ENCODE measurements around the gene LRTM1.

Gene LRTM1

DNA sequence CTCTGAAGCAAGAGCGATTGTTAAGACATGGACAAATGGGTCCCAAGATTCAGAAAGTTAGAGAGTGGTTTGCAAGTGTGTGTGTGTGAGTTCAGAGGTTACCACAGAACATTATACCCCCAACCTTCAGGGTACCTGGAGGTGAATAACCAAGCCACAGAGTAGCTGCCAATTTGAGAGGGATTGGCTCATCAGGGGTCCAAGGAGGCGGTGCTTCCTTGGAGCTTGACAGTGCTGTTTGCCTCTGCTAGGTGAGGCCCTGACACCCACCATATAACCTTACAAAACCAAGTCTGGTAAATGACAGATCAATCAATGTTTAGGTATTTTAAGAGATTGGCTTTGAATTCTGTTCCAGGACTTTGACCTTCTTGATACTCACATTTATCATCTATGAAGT lies 35.7 kb downstream of the LRTM1 start:
- no peak for DNase-seq (ENCODE audit: low read depth in 3 of 3)

DNA sequence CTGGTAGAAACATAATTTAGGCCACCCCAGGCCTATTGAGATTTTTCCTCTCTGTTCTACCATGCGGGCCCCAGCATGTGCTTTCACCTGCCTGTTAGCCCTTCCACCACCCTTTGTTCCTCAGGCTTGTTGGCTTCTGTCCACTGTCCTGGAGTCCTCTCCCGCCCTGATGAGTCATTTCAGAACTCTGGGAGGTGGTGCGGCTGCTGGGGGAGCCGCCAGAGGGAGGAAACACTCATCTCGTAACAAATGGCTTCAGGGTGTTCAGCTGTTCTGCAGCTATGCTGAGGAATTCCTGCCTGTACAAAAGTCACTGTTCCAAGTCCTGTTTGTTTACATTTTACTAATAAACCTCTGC lies 36.3 kb downstream of the LRTM1 start:
- no peak for DNase-seq (ENCODE audit: low read depth in 3 of 3)

DNA sequence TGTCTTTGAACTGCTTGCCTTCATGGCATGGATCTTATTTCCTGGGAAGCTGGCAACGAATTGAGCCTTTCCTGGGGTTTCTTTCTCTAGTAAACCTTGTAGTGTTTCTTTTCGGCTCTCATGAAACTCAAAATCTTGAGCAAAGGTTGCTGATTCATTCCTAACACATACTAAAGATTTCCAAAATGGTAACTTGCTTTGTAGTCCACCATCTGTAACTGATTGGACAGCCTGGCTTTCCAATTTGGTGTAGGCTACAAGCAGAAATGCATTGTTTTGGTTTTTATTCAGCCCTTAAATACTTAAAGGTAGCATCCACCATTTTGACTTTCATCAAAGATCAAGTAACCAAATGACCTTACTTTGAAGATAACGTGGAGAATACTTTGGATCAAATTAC lies 38.1 kb downstream of the LRTM1 start:
- DNase-seq (ENCODE audit: low read depth in 3 of 3), result no peak

DNA sequence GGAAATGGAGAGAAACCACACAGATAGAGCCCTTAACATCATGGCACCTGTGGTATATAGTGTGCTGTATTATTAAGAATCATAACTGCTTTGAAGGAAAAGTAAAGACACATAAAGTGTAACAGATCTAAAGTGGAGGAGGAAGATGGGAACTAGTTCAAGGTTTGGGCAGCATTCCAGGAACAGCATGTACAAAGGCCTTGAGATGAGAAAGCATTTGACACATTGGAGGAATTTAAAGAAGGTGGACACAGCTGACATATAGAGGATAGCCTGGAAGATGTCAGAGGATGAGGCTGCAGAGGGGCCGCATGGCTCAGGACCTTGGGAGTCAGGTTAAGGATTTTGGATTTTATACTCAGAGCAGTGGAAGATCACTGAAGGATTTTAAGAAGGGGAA lies 39.0 kb downstream of the LRTM1 start:
- DNase-seq (ENCODE audit: low read depth in 3 of 3), result no peak

DNA sequence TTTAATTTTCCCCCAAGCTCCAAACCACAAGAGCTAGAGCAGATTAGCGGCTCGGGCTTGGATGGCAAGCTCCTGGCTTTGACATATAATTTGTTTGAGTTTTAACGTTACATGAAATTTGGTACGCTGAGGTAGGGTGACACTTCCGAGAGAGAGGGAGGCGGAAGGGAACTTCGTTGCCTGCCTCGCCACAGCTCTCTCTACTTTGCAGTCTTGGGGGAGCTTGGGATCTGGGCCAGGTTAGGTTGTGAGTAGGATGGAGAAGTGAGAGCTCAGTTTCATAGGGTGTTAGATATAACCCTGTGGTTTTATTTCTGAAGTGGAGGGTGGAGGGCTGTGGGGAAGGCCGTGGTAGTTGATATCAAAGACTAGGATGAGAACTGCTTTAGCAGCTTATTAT lies 39.7 kb downstream of the LRTM1 start:
- DNase-seq (ENCODE audit: low read depth in 3 of 3), result no peak

DNA sequence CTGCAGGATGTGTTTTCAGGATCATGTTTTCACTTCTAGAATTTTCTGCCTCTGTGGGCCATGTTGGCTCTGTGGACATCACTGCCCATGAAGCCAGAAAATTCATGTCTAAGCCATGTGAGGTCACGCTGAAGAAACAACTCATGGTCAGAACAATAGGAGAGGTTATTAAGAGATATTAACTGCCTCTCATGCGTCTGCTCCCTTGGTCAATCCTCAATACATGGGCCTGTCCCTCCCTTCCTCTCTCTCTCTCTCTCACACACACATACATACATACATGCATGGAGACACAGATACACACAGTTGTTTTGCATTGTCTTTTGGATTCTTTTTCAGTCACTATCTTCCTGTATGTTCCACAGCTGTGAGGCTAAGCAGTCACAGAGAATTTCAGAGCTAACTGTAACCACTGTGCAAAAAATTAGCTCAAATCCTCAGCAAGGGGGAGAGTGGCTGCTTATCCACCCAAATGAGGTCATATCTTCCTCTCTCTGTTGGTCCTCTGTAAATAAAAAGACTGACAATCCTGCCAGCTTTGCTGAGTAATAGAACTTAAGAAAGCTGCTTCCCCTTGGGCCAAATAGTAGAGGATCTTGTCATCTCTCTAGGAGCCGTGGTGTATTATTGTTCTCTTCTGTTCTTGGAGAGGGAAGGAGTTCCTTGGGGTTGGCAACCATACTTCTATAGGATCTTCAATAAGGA lies 45.6 kb downstream of the LRTM1 start:
- DNase-seq (ENCODE audit: low read depth in 3 of 3), result no peak

DNA sequence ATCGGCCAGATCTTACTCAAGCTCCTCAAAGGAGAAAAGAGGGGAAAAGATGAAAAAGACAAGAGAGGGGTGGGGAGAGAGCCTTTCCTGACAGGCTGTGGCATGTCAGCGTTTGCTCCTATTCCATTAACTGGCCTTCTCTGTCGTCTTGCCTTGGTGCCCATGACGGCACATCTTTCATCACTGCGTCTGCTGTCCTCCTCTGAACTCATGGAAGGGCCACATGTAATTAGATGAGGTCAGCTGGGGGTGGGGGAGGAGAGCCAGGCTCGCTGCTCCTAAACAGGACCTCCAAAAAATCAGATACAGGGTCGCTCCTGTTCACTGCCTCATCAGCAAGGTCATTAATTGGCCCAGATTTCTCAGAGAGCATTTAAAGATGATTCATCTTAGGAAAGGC lies 49.7 kb downstream of the LRTM1 start:
- no peak for DNase-seq (ENCODE audit: low read depth in 3 of 3)

DNA sequence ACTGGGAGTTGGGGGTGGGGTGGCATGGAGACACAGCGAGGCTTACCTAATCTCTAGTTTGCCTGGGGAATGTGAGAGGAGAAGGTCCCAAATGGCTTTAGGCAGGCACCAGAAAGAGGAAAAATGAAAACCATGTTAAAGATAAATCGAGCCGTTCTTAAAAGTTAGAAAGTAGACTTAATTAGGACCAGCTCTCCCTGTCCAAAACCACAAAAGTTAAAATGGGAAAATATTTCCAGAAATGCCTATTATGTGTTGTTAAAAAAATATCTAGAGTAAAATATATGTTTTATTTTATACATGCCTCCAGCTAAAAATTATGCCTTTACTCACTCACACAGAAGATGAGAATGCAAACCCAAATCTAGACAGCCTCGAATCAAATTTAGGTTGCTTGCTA lies 50.1 kb downstream of the LRTM1 start:
- DNase-seq (ENCODE audit: low read depth in 3 of 3), result no peak

DNA sequence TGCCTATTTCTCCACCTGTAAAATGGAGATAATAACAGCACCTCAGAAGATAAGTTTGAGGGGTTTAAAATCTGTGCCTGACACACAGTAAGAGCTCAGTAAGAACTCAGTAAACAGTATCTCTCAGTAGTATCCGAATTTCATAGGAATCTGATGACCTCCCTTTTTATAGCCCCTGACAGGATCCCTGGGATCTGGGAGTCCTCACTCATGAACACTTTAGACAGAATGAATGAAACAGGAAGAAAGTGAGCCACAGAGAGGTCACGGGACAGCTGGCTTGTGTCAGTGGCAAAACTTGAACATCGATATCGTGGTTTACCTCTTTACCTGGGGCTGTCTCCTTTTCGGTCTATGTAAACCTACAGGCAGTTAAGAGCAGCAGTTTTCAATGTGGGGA lies 51.2 kb downstream of the LRTM1 start:
- DNase-seq (ENCODE audit: low read depth in 3 of 3), result no peak

DNA sequence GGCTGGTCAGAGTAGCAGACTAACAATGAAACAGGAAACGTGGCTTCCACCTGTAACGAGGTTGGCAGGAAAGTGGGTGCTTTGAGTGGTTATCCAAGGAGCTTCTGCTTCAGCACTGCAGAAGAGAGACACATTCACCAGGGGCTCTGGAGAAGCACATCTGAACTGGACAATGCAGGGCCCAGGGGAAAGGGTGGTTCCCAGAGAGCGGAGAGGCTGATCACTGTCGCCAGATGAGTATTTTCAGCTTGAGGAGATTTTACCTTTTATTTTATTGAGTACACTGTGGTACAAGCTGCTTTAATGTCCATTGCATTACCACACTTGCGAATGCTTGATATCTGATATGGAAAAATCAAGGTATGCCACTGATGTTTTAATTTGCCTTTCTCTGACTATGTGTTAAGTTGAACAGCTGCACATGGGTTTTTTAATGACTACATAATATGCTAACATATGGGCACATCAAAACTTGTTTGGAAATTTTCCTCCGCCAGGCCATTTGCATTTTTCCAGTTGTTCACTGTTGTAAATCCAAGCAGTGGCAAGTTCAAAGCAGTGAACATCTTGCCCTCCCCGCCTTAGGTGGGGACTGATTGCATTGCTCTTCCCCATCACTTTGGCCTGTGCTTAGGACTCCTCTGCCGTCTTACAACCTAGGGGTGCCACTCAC lies 52.1 kb downstream of the LRTM1 start:
- DNase-seq (ENCODE audit: low read depth in 3 of 3), result no peak

DNA sequence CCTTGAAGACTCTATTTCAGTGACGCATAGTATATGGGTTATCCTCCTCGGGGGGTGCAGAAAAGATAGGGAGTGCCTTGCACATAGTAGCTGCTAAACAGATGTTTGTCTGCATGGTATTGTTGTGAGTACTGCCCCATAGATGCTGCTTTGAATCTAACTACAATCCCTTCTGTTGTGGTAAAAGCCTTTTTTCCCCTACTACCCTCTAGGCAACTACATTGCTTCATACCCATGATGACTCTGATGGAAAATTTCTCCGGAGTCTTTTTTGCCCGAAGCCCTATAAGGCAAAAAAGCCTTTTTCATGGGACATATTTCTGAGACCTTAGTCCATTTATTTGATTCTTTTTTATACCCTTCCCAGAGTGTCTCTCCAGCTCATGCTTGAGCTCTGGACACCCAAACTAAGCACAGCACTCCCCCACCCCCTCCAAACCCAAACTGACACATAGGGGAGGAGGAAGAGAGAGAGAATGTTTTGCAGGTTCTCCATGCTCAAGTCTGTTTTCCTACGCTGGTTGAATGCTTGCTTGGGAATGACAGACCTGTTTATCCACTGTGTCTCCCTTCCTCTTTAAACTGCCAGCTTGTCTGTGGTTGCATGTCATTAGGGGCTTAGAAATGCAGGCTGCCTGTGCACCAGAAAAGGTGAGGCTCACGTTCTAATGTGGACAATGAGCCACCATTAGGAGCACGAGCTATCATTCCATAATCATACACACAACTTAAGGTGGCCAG lies 52.9 kb downstream of the LRTM1 start:
- no peak for DNase-seq (ENCODE audit: low read depth in 3 of 3)

DNA sequence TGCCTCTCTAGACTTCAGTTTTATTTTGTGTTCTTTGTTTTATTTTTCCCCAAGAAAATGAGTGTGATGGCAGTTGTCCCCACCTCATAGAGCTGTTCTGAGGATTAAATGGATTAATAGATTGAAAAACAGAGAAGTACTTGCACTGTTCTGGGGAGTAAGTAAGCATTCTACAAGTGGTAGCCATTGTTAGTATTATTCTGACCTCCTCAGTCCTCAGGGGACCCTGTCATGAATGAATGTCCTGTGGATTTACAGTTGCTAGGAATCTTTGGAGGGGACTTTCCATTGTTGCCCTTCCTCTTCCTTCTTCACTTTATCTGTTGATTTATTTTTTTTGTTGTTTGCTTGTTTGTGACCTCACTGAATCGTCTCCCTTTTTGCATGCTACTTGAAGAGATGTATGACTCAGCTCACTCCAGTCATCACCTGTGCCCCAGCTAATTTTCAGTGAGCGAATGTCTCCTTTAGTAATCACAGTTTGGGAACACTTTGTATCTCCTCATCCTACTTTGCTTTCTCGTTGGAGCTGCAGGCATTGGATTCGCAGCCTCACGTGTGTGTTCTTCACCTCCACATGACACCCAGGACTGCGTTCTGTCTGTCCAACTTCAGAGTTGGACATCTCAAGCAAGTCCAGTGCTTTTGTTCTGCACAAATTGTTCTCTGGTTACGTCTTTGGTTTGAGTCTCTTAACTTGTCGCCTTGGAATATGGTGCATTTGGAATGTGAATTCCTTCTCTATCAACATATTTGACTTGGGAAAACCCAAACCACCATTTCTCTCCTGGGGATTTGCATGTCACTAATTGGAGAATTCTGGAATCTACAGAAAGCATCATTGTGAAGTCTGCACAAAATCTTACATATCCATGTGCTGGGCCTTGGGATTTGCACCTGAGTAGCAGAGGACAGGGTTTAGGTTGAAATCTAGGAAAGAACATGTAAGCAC lies 54.5 kb downstream of the LRTM1 start:
- no peak for DNase-seq (ENCODE audit: low read depth in 3 of 3)

DNA sequence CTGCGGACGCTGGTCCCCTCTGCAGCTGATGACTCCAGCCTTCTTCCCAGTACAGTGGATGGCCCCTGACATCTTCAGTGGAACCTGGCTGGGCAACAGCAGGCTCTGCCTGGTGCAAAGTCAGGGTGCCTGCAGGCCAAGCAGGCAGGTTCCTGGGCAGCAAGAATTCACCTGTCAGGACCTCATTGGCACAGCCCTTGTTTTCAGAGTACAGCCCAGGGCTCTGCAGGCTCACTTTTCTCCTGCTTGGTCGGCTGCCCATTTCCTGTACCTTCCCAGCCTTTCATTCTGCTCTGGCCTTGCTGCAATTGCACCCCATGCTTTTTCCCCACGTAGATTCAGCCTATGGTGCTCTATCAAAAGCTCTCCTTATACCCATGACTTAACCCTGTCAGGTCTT lies 56.0 kb downstream of the LRTM1 start:
- no peak for DNase-seq (ENCODE audit: low read depth in 3 of 3)

DNA sequence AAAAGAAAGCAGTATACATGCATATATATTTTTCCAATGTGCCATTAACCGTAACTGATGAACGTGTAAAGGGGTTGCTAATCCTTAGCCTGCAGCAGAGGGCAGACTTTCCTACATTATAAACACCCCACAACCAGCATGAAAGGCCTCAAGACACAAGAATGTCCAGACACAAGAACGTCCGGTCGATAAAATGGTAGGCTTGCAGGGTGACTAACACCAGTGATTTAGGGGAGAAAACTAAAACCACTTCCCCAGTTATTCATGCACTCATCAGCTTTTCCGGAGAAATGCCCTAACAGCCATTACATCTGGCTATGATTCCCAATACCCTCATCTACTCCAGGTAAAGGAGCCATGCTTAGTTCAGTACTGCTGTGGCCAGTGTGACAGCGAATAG lies 57.4 kb downstream of the LRTM1 start:
- DNase-seq (ENCODE audit: low read depth in 3 of 3), result no peak
